Measurements from ENCODE around the gene WBP2. TPM values are rescaled to one million over a fixed set of nuclear protein-coding genes. Genes with fewer than 3 reads are reported as not detected.

Gene WBP2
- total RNA-seq, 1 experiment from 2014 or later = 72.3 TPM

GRCh38 chr17:75900691-75901533 lies 45.8 kb upstream of the WBP2 start:
- no TSS peak for BruUV-seq (replicated peaks)
- ChIA-PET CTCF (no interaction called here), POLR2A (no interaction called here)
- Histone ChIP-seq H3K27me3 (replicated peaks; ENCODE audit: control insufficient read depth, insufficient read depth, low read length) (no peaks in the 10 kb centered on the region), H3K4me1 (peaks cover 14% of the 10 kb centered on the region), H3K4me3 (ENCODE audit: low read depth, low read length) (no peak overlapping the region), H3K9me3 (no peaks in the 10 kb centered on the region), H3K36me3 (ENCODE audit: control insufficient read depth, insufficient read depth, low read length) (peaks cover 4% of the 10 kb centered on the region; the same call in 1 of the 2 replicates)
- DNase-seq = no peak
- Mint-ChIP-seq H3K4me3 (ENCODE audit: unreplicated experiment) (no peak overlapping the region), H3K36me3 (ENCODE audit: insufficient read depth, unreplicated experiment) (peaks cover 72% of the 10 kb centered on the region), H3K9me3 (ENCODE audit: unreplicated experiment) (no peaks in the 10 kb centered on the region), H3K4me1 (ENCODE audit: low read depth, unreplicated experiment) (no peaks in the 10 kb centered on the region), H3K27ac (ENCODE audit: unreplicated experiment) (no peak overlapping the region), H3K27me3 (ENCODE audit: insufficient read depth, unreplicated experiment) (no peaks in the 10 kb centered on the region)
- TF ChIP-seq, protein P1, sequence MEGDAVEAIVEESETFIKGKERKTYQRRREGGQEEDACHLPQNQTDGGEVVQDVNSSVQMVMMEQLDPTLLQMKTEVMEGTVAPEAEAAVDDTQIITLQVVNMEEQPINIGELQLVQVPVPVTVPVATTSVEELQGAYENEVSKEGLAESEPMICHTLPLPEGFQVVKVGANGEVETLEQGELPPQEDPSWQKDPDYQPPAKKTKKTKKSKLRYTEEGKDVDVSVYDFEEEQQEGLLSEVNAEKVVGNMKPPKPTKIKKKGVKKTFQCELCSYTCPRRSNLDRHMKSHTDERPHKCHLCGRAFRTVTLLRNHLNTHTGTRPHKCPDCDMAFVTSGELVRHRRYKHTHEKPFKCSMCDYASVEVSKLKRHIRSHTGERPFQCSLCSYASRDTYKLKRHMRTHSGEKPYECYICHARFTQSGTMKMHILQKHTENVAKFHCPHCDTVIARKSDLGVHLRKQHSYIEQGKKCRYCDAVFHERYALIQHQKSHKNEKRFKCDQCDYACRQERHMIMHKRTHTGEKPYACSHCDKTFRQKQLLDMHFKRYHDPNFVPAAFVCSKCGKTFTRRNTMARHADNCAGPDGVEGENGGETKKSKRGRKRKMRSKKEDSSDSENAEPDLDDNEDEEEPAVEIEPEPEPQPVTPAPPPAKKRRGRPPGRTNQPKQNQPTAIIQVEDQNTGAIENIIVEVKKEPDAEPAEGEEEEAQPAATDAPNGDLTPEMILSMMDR (IDR thresholded peaks at IDR 0.05; ENCODE audit: insufficient read depth in 1 of 2, low read depth in 1 of 2, low read length in 1 of 2, severe bottlenecking in 1 of 2, unreplicated experiment in 1 of 2) = no peak
- intact Hi-C loops (cut with micrococcal nuclease; ENCODE audit: unreplicated experiment) = no loop called here

DNA sequence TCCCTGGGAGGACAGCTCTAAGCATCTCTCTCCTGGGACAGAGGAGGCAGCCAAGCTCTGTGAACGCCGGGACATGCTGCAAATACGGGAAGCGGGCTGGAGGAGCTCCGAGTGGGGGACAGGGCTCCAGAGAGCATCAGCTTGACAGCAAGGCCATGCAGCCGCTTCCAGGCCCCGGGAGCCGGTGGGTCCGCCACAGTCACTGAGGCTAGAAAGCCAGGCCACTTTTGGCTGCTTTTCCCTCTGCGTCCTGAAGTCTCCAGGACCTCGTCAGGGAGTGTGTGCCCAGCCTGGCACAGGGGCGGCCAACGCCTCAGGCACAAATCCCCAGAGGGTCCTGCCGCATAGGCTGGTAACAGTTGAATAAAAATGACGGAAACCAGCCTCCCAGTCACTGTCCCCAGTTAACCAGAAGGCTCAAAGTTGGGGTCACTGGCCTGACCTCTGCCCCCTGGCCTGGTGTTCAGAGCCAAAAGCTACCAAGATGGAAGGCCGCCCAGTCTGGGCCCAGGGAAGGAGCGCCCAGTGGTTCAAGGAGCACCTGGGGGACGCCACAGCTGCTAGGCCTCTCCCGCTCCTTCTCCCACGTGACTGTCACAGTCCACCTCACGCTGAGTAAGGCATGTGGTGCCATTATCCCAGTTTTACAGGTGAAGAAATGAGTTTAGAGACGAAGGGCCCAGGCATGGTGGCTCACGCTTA lies 44.8 kb upstream of the WBP2 start:
- peaks cover 19% of the 10 kb centered on the region for H3K4me1 ChIP-seq
- Mint-ChIP-seq H3K4me3 (ENCODE audit: unreplicated experiment) (no peak overlapping the region), H3K36me3 (ENCODE audit: insufficient read depth, unreplicated experiment) (peaks cover 76% of the 10 kb centered on the region), H3K27me3 (ENCODE audit: insufficient read depth, unreplicated experiment) (no peaks in the 10 kb centered on the region), H3K9me3 (ENCODE audit: unreplicated experiment) (no peaks in the 10 kb centered on the region), H3K4me1 (ENCODE audit: low read depth, unreplicated experiment) (peaks cover 9% of the 10 kb centered on the region), H3K27ac (ENCODE audit: unreplicated experiment) (no peak overlapping the region)
- ChIA-PET POLR2A (no interaction called here), CTCF (interaction anchor here (0.6 kb wide), 1 partner anchor 437 kb away, joined by 3 read pairs; no protein-coding TSS in a partner anchor)
- intact Hi-C loops (cut with micrococcal nuclease; ENCODE audit: unreplicated experiment) = loop anchor here (5.0 kb wide), 1 partner anchor 118 kb away; the partner anchor contains the start of gene UNK
- no peak overlapping the region for H3K4me3 ChIP-seq (ENCODE audit: low read depth, low read length)
- peaks cover 4% of the 10 kb centered on the region; the same call in 1 of the 2 replicates for H3K36me3 ChIP-seq (ENCODE audit: control insufficient read depth, insufficient read depth, low read length)
- no peaks in the 10 kb centered on the region for H3K27me3 ChIP-seq (replicated peaks; ENCODE audit: control insufficient read depth, insufficient read depth, low read length)
- DNase-seq = no peak
- H3K9me3 ChIP-seq = no peaks in the 10 kb centered on the region
- no TSS peak for BruUV-seq (replicated peaks)
- TF ChIP-seq, protein P1 (IDR thresholded peaks at IDR 0.05; ENCODE audit: insufficient read depth in 1 of 2, low read depth in 1 of 2, low read length in 1 of 2, severe bottlenecking in 1 of 2, unreplicated experiment in 1 of 2) = no peak

GRCh38 chr17:75899353-75899752 lies 44.2 kb upstream of the WBP2 start:
- H3K4me1 Mint-ChIP-seq (ENCODE audit: low read depth, unreplicated experiment) = peaks cover 12% of the 10 kb centered on the region
- BruUV-seq (replicated peaks) = no TSS peak
- peaks cover 73% of the 10 kb centered on the region for H3K36me3 Mint-ChIP-seq (ENCODE audit: insufficient read depth, unreplicated experiment)
- ChIA-PET POLR2A (no interaction called here), CTCF (no interaction called here)
- H3K4me3 ChIP-seq (ENCODE audit: low read depth, low read length) = no peak overlapping the region
- H3K9me3 Mint-ChIP-seq (ENCODE audit: unreplicated experiment) = no peaks in the 10 kb centered on the region
- no peaks in the 10 kb centered on the region for H3K9me3 ChIP-seq
- DNase-seq = no peak
- no peak overlapping the region for H3K27ac Mint-ChIP-seq (ENCODE audit: unreplicated experiment)
- no peaks in the 10 kb centered on the region for H3K27me3 Mint-ChIP-seq (ENCODE audit: insufficient read depth, unreplicated experiment)
- TF ChIP-seq, protein P1 (IDR thresholded peaks at IDR 0.05; ENCODE audit: insufficient read depth in 1 of 2, low read depth in 1 of 2, low read length in 1 of 2, severe bottlenecking in 1 of 2, unreplicated experiment in 1 of 2) = no peak
- peaks cover 19% of the 10 kb centered on the region for H3K4me1 ChIP-seq
- H3K4me3 Mint-ChIP-seq (ENCODE audit: unreplicated experiment) = no peak overlapping the region
- no peaks in the 10 kb centered on the region for H3K27me3 ChIP-seq (replicated peaks; ENCODE audit: control insufficient read depth, insufficient read depth, low read length)
- peaks cover 4% of the 10 kb centered on the region; the same call in 1 of the 2 replicates for H3K36me3 ChIP-seq (ENCODE audit: control insufficient read depth, insufficient read depth, low read length)
- intact Hi-C loops (cut with micrococcal nuclease; ENCODE audit: unreplicated experiment) = loop anchor here (5.0 kb wide), 1 partner anchor 117 kb away; the partner anchor contains the start of gene UNK

All from Caco-2 (cell line).